Ishikawa (cell line): Measurements from ENCODE around the gene ATP1A1.

ENCODE experiments used
- EGR1 ChIP-seq: IDR thresholded peaks from 2 replicates; pipeline ENCODE4 v1.6.1; 2012
- EP300 ChIP-seq: IDR thresholded peaks from 2 replicates; pipeline ENCODE4 v1.6.1; 2012; ENCODE audit warnings: borderline replicate concordance
- FOXM1 ChIP-seq: IDR thresholded peaks from 2 replicates; pipeline ENCODE4 v1.6.1; 2012; ENCODE audit warnings: low read depth, borderline replicate concordance
- RAD21 ChIP-seq: IDR thresholded peaks from 2 replicates; pipeline ENCODE4 v1.6.1; 2012; ENCODE audit warnings: low read depth
- TCF12 ChIP-seq: IDR thresholded peaks from 2 replicates; pipeline ENCODE4 v1.6.1; 2012; ENCODE audit warnings: low read depth
- ZBTB7A ChIP-seq: IDR thresholded peaks from 2 replicates; pipeline ENCODE4 v1.6.1; 2012; ENCODE audit warnings: low read depth
- TF ChIP-seq, protein P1 (sequence below): IDR thresholded peaks from 2 replicates; pipeline ENCODE4 v1.6.1; 2012; ENCODE audit warnings: low read depth, mild to moderate bottlenecking

DNA sequence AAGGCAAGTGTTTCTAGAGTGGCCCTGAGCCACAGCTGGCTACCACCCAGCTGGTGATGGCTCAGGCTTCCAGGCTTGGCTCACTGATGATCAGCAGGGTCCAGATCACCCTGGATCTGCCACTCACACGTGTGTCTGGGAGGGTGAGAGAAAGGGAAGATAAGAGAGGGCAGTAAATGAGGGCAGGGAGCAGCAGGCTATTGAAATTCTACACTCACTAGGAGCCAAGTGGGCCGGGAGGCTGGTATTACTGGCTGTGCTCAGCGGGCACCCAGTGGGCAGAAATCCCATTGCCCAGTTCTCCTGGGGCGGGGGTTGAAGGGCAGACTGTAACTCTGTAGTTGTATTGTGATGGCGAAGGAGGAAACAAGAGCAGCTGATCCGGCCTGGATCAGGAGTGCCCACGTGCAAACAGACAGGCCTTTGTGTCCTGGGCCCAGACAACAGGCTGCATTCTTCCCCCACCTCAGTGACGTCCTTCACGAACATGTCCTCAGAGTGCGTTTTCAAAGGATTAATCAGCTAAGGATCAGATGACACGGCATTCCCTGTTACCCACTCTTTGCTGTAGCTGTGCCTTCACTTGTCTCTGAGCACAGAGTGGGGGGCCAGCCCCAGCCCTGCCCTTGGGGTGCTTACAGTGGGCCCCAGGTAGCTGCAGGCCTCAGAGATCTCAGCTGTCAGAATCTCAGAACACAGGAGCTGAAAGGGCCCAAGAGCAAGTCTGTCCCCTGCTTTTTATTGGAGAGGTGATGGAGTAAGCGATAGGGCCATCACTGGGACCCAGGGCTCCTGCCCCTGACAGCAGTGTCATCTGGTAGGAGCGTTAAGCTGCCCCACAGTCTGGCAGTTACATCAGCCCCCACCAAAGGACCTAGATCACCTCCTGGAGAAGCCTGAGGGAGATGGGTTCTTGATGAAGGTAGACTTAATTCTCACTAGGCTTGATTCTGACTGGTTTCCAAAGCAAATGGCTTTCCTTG is 60.5 kb downstream of the ATP1A1 start:
- TF ChIP-seq RAD21, result no peak
- TF ChIP-seq EP300, result no peak
- TF ChIP-seq, protein P1, sequence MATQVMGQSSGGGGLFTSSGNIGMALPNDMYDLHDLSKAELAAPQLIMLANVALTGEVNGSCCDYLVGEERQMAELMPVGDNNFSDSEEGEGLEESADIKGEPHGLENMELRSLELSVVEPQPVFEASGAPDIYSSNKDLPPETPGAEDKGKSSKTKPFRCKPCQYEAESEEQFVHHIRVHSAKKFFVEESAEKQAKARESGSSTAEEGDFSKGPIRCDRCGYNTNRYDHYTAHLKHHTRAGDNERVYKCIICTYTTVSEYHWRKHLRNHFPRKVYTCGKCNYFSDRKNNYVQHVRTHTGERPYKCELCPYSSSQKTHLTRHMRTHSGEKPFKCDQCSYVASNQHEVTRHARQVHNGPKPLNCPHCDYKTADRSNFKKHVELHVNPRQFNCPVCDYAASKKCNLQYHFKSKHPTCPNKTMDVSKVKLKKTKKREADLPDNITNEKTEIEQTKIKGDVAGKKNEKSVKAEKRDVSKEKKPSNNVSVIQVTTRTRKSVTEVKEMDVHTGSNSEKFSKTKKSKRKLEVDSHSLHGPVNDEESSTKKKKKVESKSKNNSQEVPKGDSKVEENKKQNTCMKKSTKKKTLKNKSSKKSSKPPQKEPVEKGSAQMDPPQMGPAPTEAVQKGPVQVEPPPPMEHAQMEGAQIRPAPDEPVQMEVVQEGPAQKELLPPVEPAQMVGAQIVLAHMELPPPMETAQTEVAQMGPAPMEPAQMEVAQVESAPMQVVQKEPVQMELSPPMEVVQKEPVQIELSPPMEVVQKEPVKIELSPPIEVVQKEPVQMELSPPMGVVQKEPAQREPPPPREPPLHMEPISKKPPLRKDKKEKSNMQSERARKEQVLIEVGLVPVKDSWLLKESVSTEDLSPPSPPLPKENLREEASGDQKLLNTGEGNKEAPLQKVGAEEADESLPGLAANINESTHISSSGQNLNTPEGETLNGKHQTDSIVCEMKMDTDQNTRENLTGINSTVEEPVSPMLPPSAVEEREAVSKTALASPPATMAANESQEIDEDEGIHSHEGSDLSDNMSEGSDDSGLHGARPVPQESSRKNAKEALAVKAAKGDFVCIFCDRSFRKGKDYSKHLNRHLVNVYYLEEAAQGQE, result no peak
- TF ChIP-seq TCF12, result 0 out of 2 replicates have a peak, but pooled peaks have one; percentile 21
- TF ChIP-seq FOXM1, result no peak
- no peak for TF ChIP-seq ZBTB7A
- no peak for TF ChIP-seq EGR1
